HFFc6 (cell line): ENCODE data around the gene FBXL16. TPM values are rescaled to one million over a fixed set of nuclear protein-coding genes. Genes with fewer than 3 reads are reported as not detected.

Experiments used
- DNase-seq: peaks from one replicate; pipeline ENCODE4 v3.0.0-alpha.2; 2018
- H3K27ac Mint-ChIP-seq: 2 replicates; pipeline ENCODE4 v1.8.0; 2020; ENCODE audit warnings: mild to moderate bottlenecking, mixed read lengths
- H3K27me3 Mint-ChIP-seq: 2 replicates; pipeline ENCODE4 v1.8.0; 2021; ENCODE audit warnings: mild to moderate bottlenecking, moderate library complexity, mixed read lengths; ENCODE audit not compliant: insufficient read depth
- H3K36me3 Mint-ChIP-seq: 2 replicates; pipeline ENCODE4 v1.8.0; 2021; ENCODE audit warnings: low read depth, mixed read lengths
- H3K4me1 Mint-ChIP-seq: 2 replicates; pipeline ENCODE4 v1.8.0; 2020; ENCODE audit warnings: low read depth, mixed read lengths
- H3K4me3 Mint-ChIP-seq: 2 replicates; pipeline ENCODE4 v1.8.0; 2020; ENCODE audit warnings: mild to moderate bottlenecking, moderate library complexity, mixed read lengths
- H3K9me3 Mint-ChIP-seq: 2 replicates; pipeline ENCODE4 v1.8.0; 2020; ENCODE audit warnings: mild to moderate bottlenecking, mixed read lengths
- CTCF ChIP-seq: fragments of 200-600 bp; sonication (generic); IDR thresholded peaks from 2 replicates; pipeline ENCODE4 v1.5.0; 2021; ENCODE audit warnings: antibody characterized with exemption, mild to moderate bottlenecking
- total RNA-seq, 6 experiments: library from RNA; stranded (reverse); fragmentation: NEBNext Ultra II Directional; extraction: Animal tissue kit (Norgen Biotek cat#: 25700); gene quantifications; 2 replicates in 1 of 6; 3 replicates in 5 of 6; pipeline ENCODE4 v1.2.3, GENCODE V29; 2021

FBXL16 gene
- total RNA-seq, 6 experiments from 2014 or later, result 0.05 TPM; not detected in 5

GRCh38 chr16:704047-704446 lies 1.6 kb downstream of the FBXL16 start:
- TF ChIP-seq CTCF, result no peak
- Mint-ChIP-seq H3K27me3 (peaks cover 38% of the 10 kb centered on the region), H3K36me3 (no peaks in the 10 kb centered on the region), H3K4me1 (no peaks in the 10 kb centered on the region), H3K9me3 (no peaks in the 10 kb centered on the region), H3K27ac (no peak overlapping the region), H3K4me3 (no peak overlapping the region)
- DNase-seq, result no peak

- no peak overlapping the region for H3K4me3 Mint-ChIP-seq
- H3K36me3 Mint-ChIP-seq, result no peaks in the 10 kb centered on the region
- TF ChIP-seq CTCF, result no peak
- no peaks in the 10 kb centered on the region for H3K9me3 Mint-ChIP-seq
- H3K27ac Mint-ChIP-seq, result no peak overlapping the region
- DNase-seq, result no peak
- no peaks in the 10 kb centered on the region for H3K4me1 Mint-ChIP-seq
- H3K27me3 Mint-ChIP-seq, result peaks cover 37% of the 10 kb centered on the region
These were observed 2.2 kb downstream of the FBXL16 start for GRCh38 chr16:703406-703805.

GRCh38 chr16:702341-702740 lies 3.3 kb downstream of the FBXL16 start:
- Mint-ChIP-seq H3K36me3 (no peaks in the 10 kb centered on the region), H3K4me3 (no peak overlapping the region), H3K9me3 (no peaks in the 10 kb centered on the region), H3K27ac (no peak overlapping the region), H3K4me1 (no peaks in the 10 kb centered on the region), H3K27me3 (peaks cover 32% of the 10 kb centered on the region)
- DNase-seq, result no peak
- TF ChIP-seq CTCF, result no peak

- no peak for TF ChIP-seq CTCF
- H3K27me3 Mint-ChIP-seq, result peaks cover 26% of the 10 kb centered on the region
- no peak overlapping the region for H3K27ac Mint-ChIP-seq
These were observed 4.7 kb downstream of the FBXL16 start for GRCh38 chr16:700684-701584.

GRCh38 chr16:698911-699671 lies 6.5 kb downstream of the FBXL16 start:
- Mint-ChIP-seq H3K27ac (no peak overlapping the region), H3K9me3 (no peaks in the 10 kb centered on the region), H3K36me3 (no peaks in the 10 kb centered on the region), H3K4me3 (no peak overlapping the region), H3K4me1 (no peaks in the 10 kb centered on the region), H3K27me3 (peaks cover 35% of the 10 kb centered on the region)
- DNase-seq, result no peak
- no peak for TF ChIP-seq CTCF

More at GRCh38 chr16:700684-701584, 4.7 kb downstream of the FBXL16 start:
- DNase-seq, result no peak
- no peaks in the 10 kb centered on the region for H3K36me3 Mint-ChIP-seq
- no peaks in the 10 kb centered on the region for H3K9me3 Mint-ChIP-seq
- no peak overlapping the region for H3K4me3 Mint-ChIP-seq
- H3K4me1 Mint-ChIP-seq, result no peaks in the 10 kb centered on the region
